CD4-positive, alpha-beta T cell (primary cell): ENCODE data around the gene ASB5. TPM values are rescaled to one million over a fixed set of nuclear protein-coding genes. Genes with fewer than 3 reads are reported as not detected.

Experiments used
- ATAC-seq: fragments of 200-7000 bp; cut with Tn5 transposase; one replicate; pipeline ENCODE4 v1.10.0; 2022; ENCODE audit warnings: mild to moderate bottlenecking; ENCODE audit not compliant: poor library complexity
- CTCF ChIA-PET: fragments of 350-600 bp; sonication (Branson Sonifier 250); formaldehyde crosslinking; loops from one replicate; lab custom pipeline; 2021; ENCODE audit warnings: antibody characterized with exemption, inconsistent platforms; lab: Charles Lee
- POLR2A ChIA-PET: fragments of 350-600 bp; sonication (Branson Sonifier 250); formaldehyde crosslinking; loops from one replicate; lab custom pipeline; 2021; ENCODE audit warnings: antibody characterized with exemption, inconsistent platforms; lab: Charles Lee
- DNase-seq, 14 experiments: peaks; one replicate each; pipeline ENCODE4 v3.0.0-alpha.2; 2013 to 2020; ENCODE audit warnings: mixed read lengths in 2 of 14
- H3K27ac ChIP-seq, 2 donors: one replicate each; pipeline versions ENCODE4 v1.5.1 to v1.7.0; 2013; ENCODE audit warnings: low read length in 2 of 2, low read depth in 1 of 2, mild to moderate bottlenecking in 1 of 2
- H3K27me3 ChIP-seq, 2 experiments: 1 replicate in 1 of 2; 2 replicates in 1 of 2; pipeline versions ENCODE4 v1.6.1 to v1.7.0; 2013; ENCODE audit warnings: low read length in 2 of 2, control low read depth in 1 of 2, mild to moderate bottlenecking in 1 of 2, moderate library complexity in 1 of 2; ENCODE audit not compliant: insufficient read depth in 2 of 2, control insufficient read depth in 1 of 2
- H3K36me3 ChIP-seq: one replicate; pipeline ENCODE4 v1.6.1; 2013; ENCODE audit warnings: low read length, control low read depth; ENCODE audit not compliant: insufficient read depth
- H3K4me1 ChIP-seq: one replicate; pipeline ENCODE4 v1.6.1; 2013; ENCODE audit warnings: low read length, control low read depth; ENCODE audit not compliant: insufficient read depth
- H3K4me3 ChIP-seq: one replicate; pipeline ENCODE4 v1.5.1; 2013; ENCODE audit warnings: mild to moderate bottlenecking, low read length, moderate library complexity
- H3K9me3 ChIP-seq, 2 experiments: 1 replicate in 1 of 2; 2 replicates in 1 of 2; pipeline versions ENCODE4 v1.6.1 to v1.7.0; 2013; ENCODE audit warnings: low read length in 2 of 2, mild to moderate bottlenecking in 2 of 2, control low read depth in 1 of 2, moderate library complexity in 1 of 2; ENCODE audit not compliant: control insufficient read depth in 1 of 2, insufficient read depth in 1 of 2
- H3K27ac Mint-ChIP-seq: one replicate; pipeline ENCODE4 v1.8.0; 2020; ENCODE audit warnings: mixed read lengths
- H3K27me3 Mint-ChIP-seq: one replicate; pipeline ENCODE4 v1.8.0; 2021; ENCODE audit warnings: mixed read lengths
- H3K36me3 Mint-ChIP-seq: one replicate; pipeline ENCODE4 v1.8.0; 2021; ENCODE audit warnings: low read depth, mixed read lengths
- H3K4me1 Mint-ChIP-seq: one replicate; pipeline ENCODE4 v1.8.0; 2021; ENCODE audit warnings: low read depth, mixed read lengths
- H3K4me3 Mint-ChIP-seq: one replicate; pipeline ENCODE4 v1.8.0; 2020; ENCODE audit warnings: mild to moderate bottlenecking, mixed read lengths
- H3K9me3 Mint-ChIP-seq: one replicate; pipeline ENCODE4 v1.8.0; 2020; ENCODE audit warnings: mixed read lengths
- intact Hi-C, 2 experiments: fragments of 100-400 bp; cut with DNase I in 1 of 2; cut with micrococcal nuclease in 1 of 2; formaldehyde crosslinking; loops; one replicate each; pipeline versions ENCODE4 v1.15.1 to v1.9.0; 2023 to 2025; cut with DNase I, micrococcal nuclease
- polyA plus RNA-seq, 2 donors: library from polyadenylated mRNA; unstranded; fragments of 120-200 nt; gene quantifications; one replicate each; pipeline ENCODE4 v1.2.1, GENCODE V29; 2013
- total RNA-seq, 174 experiments: library from RNA in 2 of 174; stranded (reverse) in 2 of 174; gene quantifications; one replicate each; pipeline ENCODE4 v1.2.3 and lab custom pipeline; 2021 to 2026
- TF ChIP-seq, protein P1 (sequence below): fragments of 200-600 bp; IDR thresholded peaks from one replicate; pipeline ENCODE4 v1.8.0; 2022; ENCODE audit warnings: antibody characterized with exemption, mild to moderate bottlenecking

Gene ASB5, protein sequence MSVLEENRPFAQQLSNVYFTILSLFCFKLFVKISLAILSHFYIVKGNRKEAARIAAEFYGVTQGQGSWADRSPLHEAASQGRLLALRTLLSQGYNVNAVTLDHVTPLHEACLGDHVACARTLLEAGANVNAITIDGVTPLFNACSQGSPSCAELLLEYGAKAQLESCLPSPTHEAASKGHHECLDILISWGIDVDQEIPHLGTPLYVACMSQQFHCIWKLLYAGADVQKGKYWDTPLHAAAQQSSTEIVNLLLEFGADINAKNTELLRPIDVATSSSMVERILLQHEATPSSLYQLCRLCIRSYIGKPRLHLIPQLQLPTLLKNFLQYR
- total RNA-seq (not detected), total RNA-seq (lab: John Stamatoyannopoulos, UW) (0 to 0.20 (median 0) reads per million in 172 experiments)
- polyA plus RNA-seq (2013, experiment 1 of 2) = not detected
- polyA plus RNA-seq (2013, experiment 2 of 2) = 2.0 TPM

GRCh38 chr4:176268963-176269362 lies at the start of gene ASB5:
ASB5 (minus strand) TSS chr4:176269222; CDS start chr4:176269108, 114 bp downstream.
- Histone ChIP-seq H3K4me1 (no peaks in the 10 kb centered on the region), H3K27ac (no peak within 1 kb of the TSS), H3K4me3 (no peak within 1 kb of the TSS), H3K27me3 (peaks cover 0 to 3% of the 10 kb centered on the region in 2 experiments), H3K9me3 (no peaks in the 10 kb centered on the region), H3K36me3 (no peaks in the 10 kb centered on the region)
- H3K4me1 Mint-ChIP-seq = no peaks in the 10 kb centered on the region
- DNase-seq = no peak
- no peaks in the 10 kb centered on the region for H3K9me3 Mint-ChIP-seq
- H3K27me3 Mint-ChIP-seq = peaks cover 6% of the 10 kb centered on the region
- ChIA-PET POLR2A (no interaction called here), CTCF (no interaction called here)
- no peaks in the 10 kb centered on the region for H3K36me3 Mint-ChIP-seq
- no peak for ATAC-seq
- no peak within 1 kb of the TSS for H3K4me3 Mint-ChIP-seq
- intact Hi-C loops = no loop called here
- H3K27ac Mint-ChIP-seq = no peak within 1 kb of the TSS
- TF ChIP-seq, protein P1, sequence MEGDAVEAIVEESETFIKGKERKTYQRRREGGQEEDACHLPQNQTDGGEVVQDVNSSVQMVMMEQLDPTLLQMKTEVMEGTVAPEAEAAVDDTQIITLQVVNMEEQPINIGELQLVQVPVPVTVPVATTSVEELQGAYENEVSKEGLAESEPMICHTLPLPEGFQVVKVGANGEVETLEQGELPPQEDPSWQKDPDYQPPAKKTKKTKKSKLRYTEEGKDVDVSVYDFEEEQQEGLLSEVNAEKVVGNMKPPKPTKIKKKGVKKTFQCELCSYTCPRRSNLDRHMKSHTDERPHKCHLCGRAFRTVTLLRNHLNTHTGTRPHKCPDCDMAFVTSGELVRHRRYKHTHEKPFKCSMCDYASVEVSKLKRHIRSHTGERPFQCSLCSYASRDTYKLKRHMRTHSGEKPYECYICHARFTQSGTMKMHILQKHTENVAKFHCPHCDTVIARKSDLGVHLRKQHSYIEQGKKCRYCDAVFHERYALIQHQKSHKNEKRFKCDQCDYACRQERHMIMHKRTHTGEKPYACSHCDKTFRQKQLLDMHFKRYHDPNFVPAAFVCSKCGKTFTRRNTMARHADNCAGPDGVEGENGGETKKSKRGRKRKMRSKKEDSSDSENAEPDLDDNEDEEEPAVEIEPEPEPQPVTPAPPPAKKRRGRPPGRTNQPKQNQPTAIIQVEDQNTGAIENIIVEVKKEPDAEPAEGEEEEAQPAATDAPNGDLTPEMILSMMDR = no peak

DNA sequence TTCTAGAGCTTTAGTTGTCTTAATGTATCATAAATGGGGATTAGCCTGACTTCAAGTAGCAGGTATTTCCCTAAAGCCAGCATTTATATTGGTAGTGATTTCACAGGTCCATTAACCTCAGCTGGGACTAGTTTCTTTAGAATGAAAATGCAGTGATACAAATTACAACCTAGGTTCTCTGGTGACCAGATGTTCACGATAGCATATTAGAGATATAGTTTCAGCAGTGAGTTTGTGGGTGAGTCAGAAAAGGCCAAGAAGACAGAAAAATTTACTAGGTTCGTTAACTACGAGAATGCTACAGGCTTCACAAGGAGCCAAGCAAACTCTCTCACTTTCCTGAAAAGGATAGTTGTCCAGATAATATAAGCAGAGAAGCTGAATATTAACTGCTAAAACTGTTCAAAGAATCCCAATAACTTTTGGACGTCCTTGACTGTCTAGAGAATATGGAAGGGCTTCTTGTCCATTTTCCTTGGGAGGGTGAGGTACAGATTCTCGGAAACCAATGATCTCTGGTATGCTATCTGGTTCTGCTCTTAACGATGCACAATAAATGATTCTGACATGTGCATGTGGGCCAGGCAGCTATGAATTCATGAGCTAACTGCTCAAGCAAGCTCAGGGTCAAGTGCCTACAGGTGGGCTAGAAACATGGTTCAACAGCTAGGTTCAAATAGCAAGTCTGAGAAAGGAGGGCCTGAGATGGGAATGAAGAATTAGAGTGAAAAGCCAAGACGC lies 44.7 kb upstream of the ASB5 start:
- Histone ChIP-seq H3K27ac (no peak overlapping the region), H3K4me1 (no peaks in the 10 kb centered on the region), H3K36me3 (no peaks in the 10 kb centered on the region), H3K9me3 (no peaks in the 10 kb centered on the region), H3K4me3 (no peak overlapping the region), H3K27me3 (no peaks in the 10 kb centered on the region)
- ATAC-seq (no peak), DNase-seq (no peak)
- H3K27me3 Mint-ChIP-seq = peaks cover 7% of the 10 kb centered on the region
- H3K9me3 Mint-ChIP-seq = no peaks in the 10 kb centered on the region
- peaks cover 13% of the 10 kb centered on the region for H3K4me1 Mint-ChIP-seq
- TF ChIP-seq, protein P1 = no peak
- no peaks in the 10 kb centered on the region for H3K36me3 Mint-ChIP-seq
- POLR2A ChIA-PET = no interaction called here
- CTCF ChIA-PET = interaction anchor here (0.5 kb wide), 1 partner anchor 934 kb away, joined by 3 read pairs; no protein-coding TSS in a partner anchor
- intact Hi-C loops = loop anchor here in 1 of 2 experiments (2.0 to 10.0 kb wide), 2 partner anchors 121 to 249 kb away; partner anchors contain the start of gene WDR17
- H3K4me3 Mint-ChIP-seq = no peak overlapping the region
- no peak overlapping the region for H3K27ac Mint-ChIP-seq

- Mint-ChIP-seq H3K27ac (no peak overlapping the region), H3K4me1 (no peaks in the 10 kb centered on the region), H3K36me3 (no peaks in the 10 kb centered on the region), H3K9me3 (no peaks in the 10 kb centered on the region), H3K4me3 (no peak overlapping the region), H3K27me3 (peaks cover 29% of the 10 kb centered on the region)
- TF ChIP-seq, protein P1 = no peak
- ChIA-PET CTCF (no interaction called here), POLR2A (no interaction called here)
- intact Hi-C loops = loop anchor here in 1 of 2 experiments (10.0 kb wide), 1 partner anchor 245 kb away; the partner anchor contains the start of gene WDR17
- H3K27me3 ChIP-seq = peaks cover 5 to 10% of the 10 kb centered on the region in 2 experiments
- no peaks in the 10 kb centered on the region for H3K9me3 ChIP-seq
- ATAC-seq (no peak), DNase-seq (no peak)
- no peak overlapping the region for H3K4me3 ChIP-seq
- no peaks in the 10 kb centered on the region for H3K4me1 ChIP-seq
- H3K36me3 ChIP-seq = no peaks in the 10 kb centered on the region
- no peak overlapping the region for H3K27ac ChIP-seq
Observed at GRCh38 chr4:176309772-176310171, 40.8 kb upstream of the ASB5 start.
